Measurements from ENCODE around the gene ADGRG6. TPM values are rescaled to one million over a fixed set of nuclear protein-coding genes. Genes with fewer than 3 reads are reported as not detected.

ADGRG6 gene
- total and polyA plus RNA-seq, 4 donors, result 18.7 to 110 (median 45.7) TPM

GRCh38 chr6:142262231-142262630 lies 39.6 kb upstream of the ADGRG6 start:
- TF ChIP-seq CTCF (IDR thresholded peaks at IDR 0.05; ENCODE audit: low read depth, low read length, missing input control) (no peak), FOXA1 (IDR thresholded peaks at IDR 0.05) (no peak)
- Histone ChIP-seq H3K27ac (ENCODE audit: low read depth in 1 of 2, low read length in 2 of 2) (no peak overlapping the region), H3K4me3 (ENCODE audit: low read depth in 1 of 3, low read length in 3 of 3) (no peak overlapping the region), H3K36me3 (ENCODE audit: control insufficient read depth in 4 of 4, insufficient read depth in 3 of 4, low read depth in 1 of 4, low read length in 3 of 4) (no peaks in the 10 kb centered on the region), H3K4me1 (ENCODE audit: control insufficient read depth in 4 of 4, insufficient read depth in 4 of 4, low read length in 3 of 4) (peaks cover 0 to 9% (median 2%) of the 10 kb centered on the region in 4 donors), H3K27me3 (ENCODE audit: control insufficient read depth in 4 of 4, insufficient read depth in 4 of 4, low read length in 3 of 4) (no peaks in the 10 kb centered on the region), H3K9ac (ENCODE audit: low read depth in 1 of 2, low read length in 2 of 2) (no peak overlapping the region), H3K9me3 (ENCODE audit: control insufficient read depth in 4 of 4, low read length in 3 of 4) (no peaks in the 10 kb centered on the region)
- no peak for DNase-seq (ENCODE audit: low spot score)

- no peak overlapping the region for H3K4me3 ChIP-seq (ENCODE audit: low read depth in 1 of 3, low read length in 3 of 3)
- no peaks in the 10 kb centered on the region for H3K9me3 ChIP-seq (ENCODE audit: control insufficient read depth in 4 of 4, low read length in 3 of 4)
- WGBS, result 88% methylated on average over 1 of the region's 1 CpG
- H3K36me3 ChIP-seq (ENCODE audit: control insufficient read depth in 4 of 4, insufficient read depth in 3 of 4, low read depth in 1 of 4, low read length in 3 of 4), result no peaks in the 10 kb centered on the region
- no peak overlapping the region for H3K27ac ChIP-seq (ENCODE audit: low read depth in 1 of 2, low read length in 2 of 2)
- DNase-seq (ENCODE audit: low spot score), result no peak
- H3K27me3 ChIP-seq (ENCODE audit: control insufficient read depth in 4 of 4, insufficient read depth in 4 of 4, low read length in 3 of 4), result no peaks in the 10 kb centered on the region
- no peak overlapping the region for H3K9ac ChIP-seq (ENCODE audit: low read depth in 1 of 2, low read length in 2 of 2)
- peaks cover 0 to 6% (median 1%) of the 10 kb centered on the region in 4 donors for H3K4me1 ChIP-seq (ENCODE audit: control insufficient read depth in 4 of 4, insufficient read depth in 4 of 4, low read length in 3 of 4)
- TF ChIP-seq JUND (IDR thresholded peaks at IDR 0.05) (no peak), HNF4A (conservative IDR thresholded peaks at IDR 0.05) (peak; percentile 57 to 74), HNF4G (IDR thresholded peaks at IDR 0.05) (peak; percentile 38), FOXA2 (IDR thresholded peaks at IDR 0.05) (no peak), CTCF (IDR thresholded peaks at IDR 0.05; ENCODE audit: low read depth, low read length, missing input control) (no peak), REST (IDR thresholded peaks at IDR 0.05) (no peak), SP1 (IDR thresholded peaks at IDR 0.05) (peak; percentile 45), NR2F2 (IDR thresholded peaks at IDR 0.05) (no peak)
- TF ChIP-seq, protein P1, sequence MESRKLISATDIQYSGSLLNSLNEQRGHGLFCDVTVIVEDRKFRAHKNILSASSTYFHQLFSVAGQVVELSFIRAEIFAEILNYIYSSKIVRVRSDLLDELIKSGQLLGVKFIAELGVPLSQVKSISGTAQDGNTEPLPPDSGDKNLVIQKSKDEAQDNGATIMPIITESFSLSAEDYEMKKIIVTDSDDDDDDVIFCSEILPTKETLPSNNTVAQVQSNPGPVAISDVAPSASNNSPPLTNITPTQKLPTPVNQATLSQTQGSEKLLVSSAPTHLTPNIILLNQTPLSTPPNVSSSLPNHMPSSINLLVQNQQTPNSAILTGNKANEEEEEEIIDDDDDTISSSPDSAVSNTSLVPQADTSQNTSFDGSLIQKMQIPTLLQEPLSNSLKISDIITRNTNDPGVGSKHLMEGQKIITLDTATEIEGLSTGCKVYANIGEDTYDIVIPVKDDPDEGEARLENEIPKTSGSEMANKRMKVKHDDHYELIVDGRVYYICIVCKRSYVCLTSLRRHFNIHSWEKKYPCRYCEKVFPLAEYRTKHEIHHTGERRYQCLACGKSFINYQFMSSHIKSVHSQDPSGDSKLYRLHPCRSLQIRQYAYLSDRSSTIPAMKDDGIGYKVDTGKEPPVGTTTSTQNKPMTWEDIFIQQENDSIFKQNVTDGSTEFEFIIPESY (IDR thresholded peaks at IDR 0.05), result no peak
These were observed 36.3 kb upstream of the ADGRG6 start for GRCh38 chr6:142265476-142265875.

Data from liver (tissue), 9 donors.